NCI-H345 treated with DMSO at 0.1 percent for 48 hours (cell line): ENCODE data around the gene ANKRD11.
"Not testable (repeated sequence)": the region's sequence is repeated elsewhere in the genome, so short reads cannot be mapped to it uniquely, and the experiment has no call there.

Source experiments
- DNase-seq: peaks from one replicate; lab custom pipeline; 2025; ENCODE audit not compliant: unreplicated experiment; lab: John Stamatoyannopoulos, UW

Gene ANKRD11

GRCh38 chr16:89433363-89433984 is 56.9 kb downstream of the ANKRD11 start:
- DNase-seq, result not testable (repeated sequence)

- DNase-seq, result no peak
Measured at GRCh38 chr16:89431630-89432029, 58.7 kb downstream of the ANKRD11 start.

- DNase-seq, result no peak
Measured at GRCh38 chr16:89431158-89431584, 59.2 kb downstream of the ANKRD11 start.

GRCh38 chr16:89430436-89431157 is 59.8 kb downstream of the ANKRD11 start:
- DNase-seq, result no peak

GRCh38 chr16:89428605-89429004 is 61.8 kb downstream of the ANKRD11 start:
- DNase-seq, result not testable (repeated sequence)

GRCh38 chr16:89426736-89427530 is 63.4 kb downstream of the ANKRD11 start:
- DNase-seq, result no peak

GRCh38 chr16:89425523-89425922 is 64.8 kb downstream of the ANKRD11 start:
- no peak for DNase-seq

GRCh38 chr16:89423681-89424260 is 66.6 kb downstream of the ANKRD11 start:
- DNase-seq, result no peak

GRCh38 chr16:89422905-89423630 is 67.3 kb downstream of the ANKRD11 start:
- no peak for DNase-seq

GRCh38 chr16:89422527-89422904 is 67.8 kb downstream of the ANKRD11 start:
- no peak for DNase-seq

GRCh38 chr16:89421300-89421699 is 69.1 kb downstream of the ANKRD11 start:
- not testable (repeated sequence) for DNase-seq

- DNase-seq, result no peak
Measured at GRCh38 chr16:89420204-89420603, 70.2 kb downstream of the ANKRD11 start.

- no peak for DNase-seq
Measured at GRCh38 chr16:89418352-89418751, 72.0 kb downstream of the ANKRD11 start.

- no peak for DNase-seq
Measured at GRCh38 chr16:89417352-89417751, 73.0 kb downstream of the ANKRD11 start.

- DNase-seq, result no peak
Measured at GRCh38 chr16:89413811-89414585, 76.4 kb downstream of the ANKRD11 start.

- DNase-seq, result no peak
Measured at GRCh38 chr16:89412811-89413210, 77.5 kb downstream of the ANKRD11 start.

GRCh38 chr16:89411335-89411850 is 79.0 kb downstream of the ANKRD11 start:
- DNase-seq, result no peak

GRCh38 chr16:89410794-89411309 is 79.5 kb downstream of the ANKRD11 start:
- no peak for DNase-seq

GRCh38 chr16:89410322-89410721 is 80.0 kb downstream of the ANKRD11 start:
- DNase-seq, result no peak
